Measurements from ENCODE around the gene FAM118B. TPM values are rescaled to one million over a fixed set of nuclear protein-coding genes. Genes with fewer than 3 reads are reported as not detected.

Gene FAM118B
- total RNA-seq, 2 donors from 2014 or later = 16.0 to 16.3 TPM

DNA sequence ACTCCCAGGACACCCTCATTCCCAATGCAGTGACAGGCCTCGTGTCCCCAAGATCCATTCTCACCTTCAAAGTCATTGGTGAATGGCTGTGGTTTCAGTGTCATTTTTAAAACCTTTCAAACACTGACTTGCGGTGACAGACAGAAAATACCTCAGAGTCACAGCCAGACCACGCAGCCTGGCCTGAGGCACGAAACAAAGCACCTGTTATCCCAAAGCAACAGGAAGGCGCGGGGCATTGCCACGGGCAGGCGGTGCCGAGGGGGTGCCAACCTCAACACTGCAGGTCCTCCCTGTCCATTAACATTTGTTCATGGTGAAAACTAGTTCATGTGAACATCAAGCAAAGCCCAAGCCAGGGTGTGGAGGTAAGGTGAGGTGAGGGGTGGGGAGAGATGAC lies 38.3 kb upstream of the FAM118B start:
- DNase-seq (ENCODE audit: low spot score) = no peak
- Histone ChIP-seq H3K27ac (no peak overlapping the region), H3K4me1 (peaks cover 0 to 7% of the 10 kb centered on the region in 2 donors), H3K36me3 (no peaks in the 10 kb centered on the region), H3K9me3 (no peaks in the 10 kb centered on the region), H3K27me3 (no peaks in the 10 kb centered on the region), H3K4me3 (no peak overlapping the region)
- TF ChIP-seq, protein P1, sequence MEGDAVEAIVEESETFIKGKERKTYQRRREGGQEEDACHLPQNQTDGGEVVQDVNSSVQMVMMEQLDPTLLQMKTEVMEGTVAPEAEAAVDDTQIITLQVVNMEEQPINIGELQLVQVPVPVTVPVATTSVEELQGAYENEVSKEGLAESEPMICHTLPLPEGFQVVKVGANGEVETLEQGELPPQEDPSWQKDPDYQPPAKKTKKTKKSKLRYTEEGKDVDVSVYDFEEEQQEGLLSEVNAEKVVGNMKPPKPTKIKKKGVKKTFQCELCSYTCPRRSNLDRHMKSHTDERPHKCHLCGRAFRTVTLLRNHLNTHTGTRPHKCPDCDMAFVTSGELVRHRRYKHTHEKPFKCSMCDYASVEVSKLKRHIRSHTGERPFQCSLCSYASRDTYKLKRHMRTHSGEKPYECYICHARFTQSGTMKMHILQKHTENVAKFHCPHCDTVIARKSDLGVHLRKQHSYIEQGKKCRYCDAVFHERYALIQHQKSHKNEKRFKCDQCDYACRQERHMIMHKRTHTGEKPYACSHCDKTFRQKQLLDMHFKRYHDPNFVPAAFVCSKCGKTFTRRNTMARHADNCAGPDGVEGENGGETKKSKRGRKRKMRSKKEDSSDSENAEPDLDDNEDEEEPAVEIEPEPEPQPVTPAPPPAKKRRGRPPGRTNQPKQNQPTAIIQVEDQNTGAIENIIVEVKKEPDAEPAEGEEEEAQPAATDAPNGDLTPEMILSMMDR (IDR thresholded peaks at IDR 0.05) = no peak

DNA sequence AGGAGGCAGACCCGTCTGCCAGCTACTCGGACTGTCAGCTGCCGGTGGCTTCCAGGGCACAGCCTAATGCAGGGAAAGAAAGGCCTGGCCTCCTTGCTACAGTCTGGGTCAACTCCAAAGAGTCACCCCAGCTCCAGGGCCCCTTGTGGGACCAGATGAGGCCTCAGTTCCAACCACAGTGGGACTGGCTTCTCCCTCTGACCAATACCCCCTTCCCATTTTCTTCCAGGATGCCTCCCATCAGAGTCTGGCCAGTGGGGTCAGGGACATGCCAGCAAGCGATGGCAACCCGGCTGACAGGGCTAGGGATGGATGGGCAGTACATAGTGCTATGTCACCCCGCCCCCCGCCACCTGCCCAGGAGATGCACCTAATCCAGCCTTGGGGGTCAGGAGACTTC lies 36.8 kb upstream of the FAM118B start:
- Histone ChIP-seq H3K9me3 (no peaks in the 10 kb centered on the region), H3K27ac (no peak overlapping the region), H3K4me3 (no peak overlapping the region), H3K27me3 (no peaks in the 10 kb centered on the region), H3K4me1 (peaks cover 0 to 7% of the 10 kb centered on the region in 2 donors), H3K36me3 (no peaks in the 10 kb centered on the region)
- DNase-seq (ENCODE audit: low spot score) = no peak
- TF ChIP-seq, protein P1 (IDR thresholded peaks at IDR 0.05) = no peak

DNA sequence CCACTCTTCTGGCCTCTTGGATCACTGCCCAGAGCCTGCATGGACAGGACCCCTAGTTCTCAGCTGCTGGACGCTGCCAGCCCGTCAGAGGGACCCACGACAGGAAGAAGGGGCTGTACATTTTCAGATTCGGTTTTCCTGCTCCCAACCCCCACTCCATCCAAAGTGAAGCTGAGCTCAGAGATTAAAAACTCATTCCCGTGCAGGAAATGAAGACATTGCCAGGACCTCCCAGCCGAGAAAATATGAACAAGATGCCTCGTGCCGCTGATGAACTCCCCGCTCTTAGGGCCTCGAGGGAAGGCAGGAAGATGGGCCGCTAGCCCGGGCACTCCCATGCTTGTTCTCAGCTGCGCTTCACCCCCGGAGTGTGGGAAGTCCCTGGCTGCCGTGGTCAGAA lies 36.2 kb upstream of the FAM118B start:
- TF ChIP-seq, protein P1 (IDR thresholded peaks at IDR 0.05) = no peak
- no peaks in the 10 kb centered on the region for H3K36me3 ChIP-seq
- no peaks in the 10 kb centered on the region for H3K27me3 ChIP-seq
- no peak for DNase-seq (ENCODE audit: low spot score)
- H3K9me3 ChIP-seq = no peaks in the 10 kb centered on the region
- no peak overlapping the region for H3K27ac ChIP-seq
- H3K4me1 ChIP-seq = peaks cover 0 to 7% of the 10 kb centered on the region in 2 donors
- no peak overlapping the region for H3K4me3 ChIP-seq

DNA sequence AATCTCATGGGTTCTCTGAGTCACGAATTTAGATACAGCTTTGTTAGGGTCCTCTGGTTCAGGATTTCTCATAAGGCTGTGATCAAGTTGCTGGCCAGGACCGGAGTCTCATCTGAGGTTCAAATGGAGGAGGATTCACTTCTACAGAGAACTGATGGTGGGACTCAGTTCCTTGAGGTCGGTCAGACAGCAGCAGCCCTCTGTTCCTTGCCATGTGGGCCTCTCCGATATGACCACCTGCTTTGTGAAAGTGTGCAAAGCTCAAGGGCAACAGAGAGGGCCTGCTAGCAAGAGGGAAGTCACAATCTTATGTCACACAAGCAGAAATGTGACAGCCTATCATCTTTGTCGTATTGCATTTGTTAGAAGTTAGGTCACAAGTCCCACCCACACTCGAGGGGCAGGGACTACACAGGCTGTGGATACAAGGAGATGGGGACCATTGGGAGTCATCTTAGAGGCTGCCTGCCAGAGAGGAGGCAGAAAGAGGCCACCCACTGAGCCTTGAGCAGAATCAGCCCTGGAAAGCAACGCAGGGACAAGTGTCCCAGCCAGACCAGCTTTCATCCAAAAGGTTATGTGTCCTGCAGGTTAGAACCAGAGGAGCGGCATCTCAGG lies 34.6 kb upstream of the FAM118B start:
- no peaks in the 10 kb centered on the region for H3K36me3 ChIP-seq
- TF ChIP-seq, protein P1 (IDR thresholded peaks at IDR 0.05) = no peak
- no peaks in the 10 kb centered on the region for H3K9me3 ChIP-seq
- H3K4me1 ChIP-seq = peaks cover 0 to 7% of the 10 kb centered on the region in 2 donors
- no peak overlapping the region for H3K4me3 ChIP-seq
- no peaks in the 10 kb centered on the region for H3K27me3 ChIP-seq
- DNase-seq (ENCODE audit: low spot score) = no peak
- no peak overlapping the region for H3K27ac ChIP-seq

DNA sequence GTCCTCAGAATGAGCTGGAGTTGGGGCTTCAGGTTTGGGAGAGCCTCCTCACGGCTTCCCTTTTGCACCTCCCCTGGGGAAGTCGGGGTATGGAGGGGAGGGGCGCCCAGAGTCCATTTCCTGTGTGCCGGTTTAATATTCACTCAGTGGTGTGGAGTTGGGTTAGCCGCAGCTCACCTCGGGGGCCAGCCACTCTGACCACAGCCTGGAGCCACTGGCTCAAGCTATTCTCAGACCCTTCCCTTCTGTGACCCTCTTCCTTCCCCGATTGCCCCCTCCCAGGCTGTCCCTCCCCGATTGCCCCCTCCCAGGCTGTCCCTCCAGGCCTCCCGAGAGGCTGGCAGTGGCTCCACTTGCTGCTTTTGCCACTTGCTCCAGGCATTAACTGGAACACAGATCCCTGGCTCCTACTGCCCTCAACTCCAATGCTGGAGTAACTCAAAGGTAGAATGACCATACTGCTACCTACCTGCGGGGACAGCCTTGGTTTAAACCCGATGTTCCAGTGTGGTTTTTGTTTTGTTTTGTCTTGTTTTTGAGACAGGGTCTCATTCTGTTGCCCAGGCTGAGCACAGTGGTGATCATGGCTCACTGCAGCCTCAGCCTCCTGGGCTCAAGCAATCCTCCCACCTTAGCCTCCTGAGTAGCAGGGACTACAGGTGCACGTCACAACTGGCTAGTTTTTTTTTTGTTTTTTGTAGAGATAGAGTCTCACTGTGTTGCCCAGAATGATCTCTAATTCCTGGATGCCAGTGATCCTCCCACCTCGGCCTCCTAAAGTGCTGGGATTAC lies 29.4 kb upstream of the FAM118B start:
- H3K27me3 ChIP-seq = no peaks in the 10 kb centered on the region
- TF ChIP-seq, protein P1 (IDR thresholded peaks at IDR 0.05) = no peak

More for the DNA sequence above, 29.4 kb upstream of the FAM118B start:
- Histone ChIP-seq H3K27ac (no peak overlapping the region), H3K9me3 (no peaks in the 10 kb centered on the region), H3K4me1 (no peaks in the 10 kb centered on the region), H3K4me3 (no peak overlapping the region), H3K36me3 (no peaks in the 10 kb centered on the region)
- no peak for DNase-seq (ENCODE audit: low spot score)
